ENCODE results near the gene BICDL2. TPM values are rescaled to one million over a fixed set of nuclear protein-coding genes. Genes with fewer than 3 reads are reported as not detected.

Gene BICDL2
- total and polyA plus RNA-seq, 7 donors: 0.36 to 83.8 (median 62.5) TPM; not detected in 2

- Histone ChIP-seq H3K4me3 (peak overlapping the region in 3 of 4 donors; percentile 25 to 47 (median 46)), H3K9me3 (no peaks in the 10 kb centered on the region), H3K27ac (no peak overlapping the region), H3K36me3 (no peaks in the 10 kb centered on the region), H3K4me1 (peaks cover 0 to 22% (median 19%) of the 10 kb centered on the region in 4 donors), H3K27me3 (peaks cover 38 to 95% (median 73%) of the 10 kb centered on the region in 3 donors)
- intact Hi-C loops (cut with DNase I): no loop called here
- TF ChIP-seq POLR2AphosphoS5 (IDR thresholded peaks at IDR 0.05): no peak
- TF ChIP-seq POLR2A (IDR thresholded peaks at IDR 0.05): no peak
- TF ChIP-seq EP300 (IDR thresholded peaks at IDR 0.05): no peak
- TF ChIP-seq, protein P1, sequence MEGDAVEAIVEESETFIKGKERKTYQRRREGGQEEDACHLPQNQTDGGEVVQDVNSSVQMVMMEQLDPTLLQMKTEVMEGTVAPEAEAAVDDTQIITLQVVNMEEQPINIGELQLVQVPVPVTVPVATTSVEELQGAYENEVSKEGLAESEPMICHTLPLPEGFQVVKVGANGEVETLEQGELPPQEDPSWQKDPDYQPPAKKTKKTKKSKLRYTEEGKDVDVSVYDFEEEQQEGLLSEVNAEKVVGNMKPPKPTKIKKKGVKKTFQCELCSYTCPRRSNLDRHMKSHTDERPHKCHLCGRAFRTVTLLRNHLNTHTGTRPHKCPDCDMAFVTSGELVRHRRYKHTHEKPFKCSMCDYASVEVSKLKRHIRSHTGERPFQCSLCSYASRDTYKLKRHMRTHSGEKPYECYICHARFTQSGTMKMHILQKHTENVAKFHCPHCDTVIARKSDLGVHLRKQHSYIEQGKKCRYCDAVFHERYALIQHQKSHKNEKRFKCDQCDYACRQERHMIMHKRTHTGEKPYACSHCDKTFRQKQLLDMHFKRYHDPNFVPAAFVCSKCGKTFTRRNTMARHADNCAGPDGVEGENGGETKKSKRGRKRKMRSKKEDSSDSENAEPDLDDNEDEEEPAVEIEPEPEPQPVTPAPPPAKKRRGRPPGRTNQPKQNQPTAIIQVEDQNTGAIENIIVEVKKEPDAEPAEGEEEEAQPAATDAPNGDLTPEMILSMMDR (IDR thresholded peaks at IDR 0.05): no peak
- WGBS, 2 donors: 2 to 3% methylated on average over 54 of the region's 54 CpGs
- DNase-seq: no peak
These were observed 10.1 kb upstream of the BICDL2 start for GRCh38 chr16:3046641-3047386.

- no peaks in the 10 kb centered on the region for H3K9me3 ChIP-seq
- H3K36me3 ChIP-seq: no peaks in the 10 kb centered on the region
- 1% methylated on average over 86 of the region's 86 CpGs for WGBS, 2 donors
- TF ChIP-seq EP300 (IDR thresholded peaks at IDR 0.05) (no peak), POLR2A (IDR thresholded peaks at IDR 0.05) (no peak)
- H3K27ac ChIP-seq: no peak within 1 kb of the TSS
- H3K4me3 ChIP-seq: peak within 1 kb of the TSS in 3 of 4 donors; percentile 25 to 47 (median 46)
- H3K27me3 ChIP-seq: peaks cover 38 to 97% (median 73%) of the 10 kb centered on the region in 3 donors
- intact Hi-C loops (cut with DNase I): no loop called here
- DNase-seq: no peak
- peaks cover 0 to 22% (median 19%) of the 10 kb centered on the region in 4 donors for H3K4me1 ChIP-seq
These were observed 9.3 kb upstream of the BICDL2 start, which contains the start of gene MMP25 for GRCh38 chr16:3045758-3046640. Gene MMP25, plus strand, starts transcription at chr16:3046561. Its CDS starts 357 bp downstream, at chr16:3046918.

- H3K27me3 ChIP-seq: peaks cover 38 to 98% (median 69%) of the 10 kb centered on the region in 3 donors
- H3K27ac ChIP-seq: no peak overlapping the region
- peaks cover 0 to 22% (median 19%) of the 10 kb centered on the region in 4 donors for H3K4me1 ChIP-seq
- H3K4me3 ChIP-seq: no peak overlapping the region
- no peak for DNase-seq
- WGBS, 2 donors: 82 to 89% methylated on average over 6 of the region's 6 CpGs
- intact Hi-C loops (cut with DNase I): no loop called here
- TF ChIP-seq POLR2A (IDR thresholded peaks at IDR 0.05): no peak
- TF ChIP-seq, protein P1 (IDR thresholded peaks at IDR 0.05): no peak
- no peak for TF ChIP-seq EP300 (IDR thresholded peaks at IDR 0.05)
- TF ChIP-seq POLR2AphosphoS5 (IDR thresholded peaks at IDR 0.05): no peak
- no peaks in the 10 kb centered on the region for H3K36me3 ChIP-seq
- no peaks in the 10 kb centered on the region for H3K9me3 ChIP-seq
These were observed 8.0 kb upstream of the BICDL2 start for GRCh38 chr16:3044708-3045107.

GRCh38 chr16:3042376-3042775 is 5.6 kb upstream of the BICDL2 start:
- peaks cover 0 to 22% (median 19%) of the 10 kb centered on the region in 4 donors for H3K4me1 ChIP-seq
- intact Hi-C loops (cut with DNase I): no loop called here
- no peaks in the 10 kb centered on the region for H3K36me3 ChIP-seq
- no peaks in the 10 kb centered on the region for H3K9me3 ChIP-seq
- no peak overlapping the region for H3K4me3 ChIP-seq
- DNase-seq: no peak
- no peak overlapping the region for H3K27ac ChIP-seq
- WGBS, 2 donors: 85 to 86% methylated on average over 3 of the region's 3 CpGs
- peaks cover 50 to 98% (median 73%) of the 10 kb centered on the region in 3 donors for H3K27me3 ChIP-seq
- TF ChIP-seq, protein P1 (IDR thresholded peaks at IDR 0.05): no peak
- TF ChIP-seq POLR2A (IDR thresholded peaks at IDR 0.05) (no peak), POLR2AphosphoS5 (IDR thresholded peaks at IDR 0.05) (no peak), EP300 (IDR thresholded peaks at IDR 0.05) (no peak)

GRCh38 chr16:3038896-3039295 is 2.2 kb upstream of the BICDL2 start:
- intact Hi-C loops (cut with DNase I): no loop called here
- Histone ChIP-seq H3K27ac (no peak overlapping the region), H3K9me3 (no peaks in the 10 kb centered on the region), H3K4me3 (no peak overlapping the region), H3K4me1 (peaks cover 0 to 11% (median 7%) of the 10 kb centered on the region in 4 donors), H3K36me3 (no peaks in the 10 kb centered on the region), H3K27me3 (peaks cover 40 to 98% (median 72%) of the 10 kb centered on the region in 3 donors)
- WGBS, 2 donors: 17 to 68% methylated on average over 5 of the region's 5 CpGs
- no peak for TF ChIP-seq POLR2A (IDR thresholded peaks at IDR 0.05)
- TF ChIP-seq EP300 (IDR thresholded peaks at IDR 0.05): no peak
- no peak for TF ChIP-seq POLR2AphosphoS5 (IDR thresholded peaks at IDR 0.05)
- TF ChIP-seq, protein P1 (IDR thresholded peaks at IDR 0.05): no peak
- no peak for DNase-seq
